Keratinocyte (primary cell): ENCODE data around the gene FHOD3.

ENCODE experiments used
- EZH2 ChIP-seq: IDR thresholded peaks from one replicate; pipeline ENCODE4 v1.6.1; 2012; ENCODE audit warnings: inconsistent platforms, mild to moderate bottlenecking, low read length, moderate library complexity
- TF ChIP-seq, protein P1 (sequence below), 3 experiments: IDR thresholded peaks in 1 of 3; conservative IDR thresholded peaks in 1 of 3; optimal IDR thresholded peaks in 1 of 3; 2 replicates in 2 of 3; 3 replicates in 1 of 3; pipeline versions ENCODE3 to v1.5.1; 2011; ENCODE audit warnings: low read length in 3 of 3, mild to moderate bottlenecking in 3 of 3, moderate library complexity in 2 of 3, control low read depth in 1 of 3, inconsistent platforms in 1 of 3; ENCODE audit not compliant: insufficient read depth in 2 of 3; ENCODE audit errors: extremely low read depth in 1 of 3

- TF ChIP-seq, protein P1, sequence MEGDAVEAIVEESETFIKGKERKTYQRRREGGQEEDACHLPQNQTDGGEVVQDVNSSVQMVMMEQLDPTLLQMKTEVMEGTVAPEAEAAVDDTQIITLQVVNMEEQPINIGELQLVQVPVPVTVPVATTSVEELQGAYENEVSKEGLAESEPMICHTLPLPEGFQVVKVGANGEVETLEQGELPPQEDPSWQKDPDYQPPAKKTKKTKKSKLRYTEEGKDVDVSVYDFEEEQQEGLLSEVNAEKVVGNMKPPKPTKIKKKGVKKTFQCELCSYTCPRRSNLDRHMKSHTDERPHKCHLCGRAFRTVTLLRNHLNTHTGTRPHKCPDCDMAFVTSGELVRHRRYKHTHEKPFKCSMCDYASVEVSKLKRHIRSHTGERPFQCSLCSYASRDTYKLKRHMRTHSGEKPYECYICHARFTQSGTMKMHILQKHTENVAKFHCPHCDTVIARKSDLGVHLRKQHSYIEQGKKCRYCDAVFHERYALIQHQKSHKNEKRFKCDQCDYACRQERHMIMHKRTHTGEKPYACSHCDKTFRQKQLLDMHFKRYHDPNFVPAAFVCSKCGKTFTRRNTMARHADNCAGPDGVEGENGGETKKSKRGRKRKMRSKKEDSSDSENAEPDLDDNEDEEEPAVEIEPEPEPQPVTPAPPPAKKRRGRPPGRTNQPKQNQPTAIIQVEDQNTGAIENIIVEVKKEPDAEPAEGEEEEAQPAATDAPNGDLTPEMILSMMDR (optimal IDR thresholded peaks at IDR 0.05 in 1 of 3, IDR thresholded peaks at IDR 0.05 in 1 of 3, conservative IDR thresholded peaks at IDR 0.05 in 1 of 3; ENCODE audit: extremely low read depth in 1 of 3, insufficient read depth in 2 of 3, low read length in 3 of 3), result no peak
- no peak for TF ChIP-seq EZH2
Observed at GRCh38 chr18:36341944-36342343, 44.4 kb downstream of the FHOD3 start.
